A673 (cell line): ENCODE results near the gene ADK.

Experiments used
- EZH2 ChIP-seq: fragments of 200-600 bp; sonication (generic); IDR thresholded peaks from 2 replicates; pipeline ENCODE4 v1.6.1; 2017; ENCODE audit warnings: borderline replicate concordance, low read depth, mild to moderate bottlenecking, mixed read lengths, antibody characterized with exemption, low read length; ENCODE audit not compliant: poor library complexity, severe bottlenecking
- TF ChIP-seq, protein P1 (sequence below): fragments of 300-800, 200-600 bp; sonication (generic); conservative IDR thresholded peaks from 2 replicates; pipeline ENCODE4 v1.5.1; 2017; ENCODE audit warnings: low read depth, mild to moderate bottlenecking, antibody characterized with exemption, low read length, moderate library complexity, mixed read lengths

DNA sequence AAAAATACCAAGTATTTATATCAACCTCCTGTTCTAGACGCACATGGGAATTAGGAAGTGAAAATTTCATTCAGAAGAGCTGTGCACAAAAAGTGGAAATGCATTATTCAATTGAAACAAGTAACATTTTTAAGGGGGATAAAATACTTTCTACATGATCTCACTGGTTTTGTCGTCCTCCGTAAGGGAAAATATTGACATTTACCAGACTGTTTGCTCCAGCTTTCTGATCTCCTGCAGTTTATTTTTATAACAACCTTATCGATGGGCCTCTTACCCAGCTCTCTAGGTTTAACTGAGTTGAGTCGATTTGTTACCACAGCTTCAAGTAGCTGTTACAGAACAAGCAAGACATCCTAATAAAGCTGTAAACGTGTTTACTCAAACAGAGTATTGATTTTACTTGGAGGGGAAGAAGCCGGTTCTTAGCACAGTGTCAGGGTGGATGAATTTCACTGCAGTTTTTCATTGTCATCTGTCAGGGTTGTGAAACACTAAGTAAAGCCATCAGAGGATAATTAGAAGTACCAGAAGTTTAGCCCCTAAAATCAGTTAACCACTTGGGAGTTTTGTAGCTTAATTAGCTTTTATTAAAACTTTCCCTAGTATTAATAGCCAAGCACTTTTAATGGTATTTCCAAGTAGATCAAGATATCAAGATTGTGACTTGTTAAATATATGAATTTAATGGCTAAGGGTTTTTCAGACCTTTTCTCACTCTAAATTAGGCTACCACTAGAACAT, 532.8 kb downstream of the ADK start:
- TF ChIP-seq, protein P1, sequence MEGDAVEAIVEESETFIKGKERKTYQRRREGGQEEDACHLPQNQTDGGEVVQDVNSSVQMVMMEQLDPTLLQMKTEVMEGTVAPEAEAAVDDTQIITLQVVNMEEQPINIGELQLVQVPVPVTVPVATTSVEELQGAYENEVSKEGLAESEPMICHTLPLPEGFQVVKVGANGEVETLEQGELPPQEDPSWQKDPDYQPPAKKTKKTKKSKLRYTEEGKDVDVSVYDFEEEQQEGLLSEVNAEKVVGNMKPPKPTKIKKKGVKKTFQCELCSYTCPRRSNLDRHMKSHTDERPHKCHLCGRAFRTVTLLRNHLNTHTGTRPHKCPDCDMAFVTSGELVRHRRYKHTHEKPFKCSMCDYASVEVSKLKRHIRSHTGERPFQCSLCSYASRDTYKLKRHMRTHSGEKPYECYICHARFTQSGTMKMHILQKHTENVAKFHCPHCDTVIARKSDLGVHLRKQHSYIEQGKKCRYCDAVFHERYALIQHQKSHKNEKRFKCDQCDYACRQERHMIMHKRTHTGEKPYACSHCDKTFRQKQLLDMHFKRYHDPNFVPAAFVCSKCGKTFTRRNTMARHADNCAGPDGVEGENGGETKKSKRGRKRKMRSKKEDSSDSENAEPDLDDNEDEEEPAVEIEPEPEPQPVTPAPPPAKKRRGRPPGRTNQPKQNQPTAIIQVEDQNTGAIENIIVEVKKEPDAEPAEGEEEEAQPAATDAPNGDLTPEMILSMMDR, result no peak
- TF ChIP-seq EZH2, result no peak
